AG04449 (cell line): ENCODE results near the gene SPRYD4.
"Not testable (repeated sequence)": the region's sequence is repeated elsewhere in the genome, so short reads cannot be mapped to it uniquely, and the experiment has no call there.

Source experiments
- CTCF ChIA-PET: fragments of 350-600 bp; formaldehyde crosslinking; extraction: SDS; loops from one replicate; lab custom pipeline; 2021; ENCODE audit warnings: antibody characterized with exemption; lab: Yijun Ruan, JAX
- POLR2A ChIA-PET: fragments of 400-600, 350-600 bp; formaldehyde crosslinking; extraction: SDS; loops from one replicate; lab custom pipeline; 2020; ENCODE audit warnings: antibody characterized with exemption, inconsistent platforms; lab: Yijun Ruan, JAX
- DNase-seq: peaks from one replicate; pipeline ENCODE4 v3.0.0-alpha.2; 2010; ENCODE audit warnings: low read depth, low spot score
- H3K4me3 ChIP-seq: 2 replicates; pipeline ENCODE4 v1.5.1; 2011; ENCODE audit warnings: low read depth, mild to moderate bottlenecking, control low read depth, low read length
- CTCF ChIP-seq: IDR thresholded peaks from one replicate; pipeline ENCODE4 v1.5.1; 2011; ENCODE audit warnings: mild to moderate bottlenecking, moderate library complexity, low read length, control low read depth, inconsistent platforms; ENCODE audit not compliant: insufficient read depth; ENCODE audit errors: missing control alignments

SPRYD4 gene

GRCh38 chr12:56484566-56484965, 16.2 kb downstream of the SPRYD4 start:
- no peak overlapping the region for H3K4me3 ChIP-seq
- ChIA-PET POLR2A (no interaction called here), CTCF (interaction anchor here (0.6 to 2.5 kb wide), 6 partner anchors 10 to 215 kb away, joined by 3 to 6 read pairs (median 3); no protein-coding TSS in a partner anchor)
- DNase-seq: no peak
- no peak for TF ChIP-seq CTCF

GRCh38 chr12:56486694-56487093, 18.3 kb downstream of the SPRYD4 start:
- ChIA-PET CTCF (interaction anchor here (2.5 kb wide), 1 partner anchor 22 kb away, joined by 6 read pairs; no protein-coding TSS in a partner anchor), POLR2A (no interaction called here)
- H3K4me3 ChIP-seq: no peak overlapping the region
- no peak for TF ChIP-seq CTCF
- DNase-seq: no peak

GRCh38 chr12:56487448-56488040, 19.2 kb downstream of the SPRYD4 start:
- ChIA-PET CTCF (interaction anchor here (0.9 to 1.5 kb wide), 3 partner anchors 24 to 149 kb away, joined by 3 to 4 read pairs (median 3); no protein-coding TSS in a partner anchor), POLR2A (interaction anchor here (1.1 kb wide), 1 partner anchor 154 kb away, joined by 3 read pairs; the partner anchor contains the start of gene PAN2)
- peak overlapping the region; percentile 59 for H3K4me3 ChIP-seq
- no peak for TF ChIP-seq CTCF
- DNase-seq: no peak

GRCh38 chr12:56488041-56488955, 19.9 kb downstream of the SPRYD4 start, which contains the start of gene GLS2:
TSS of gene GLS2 (minus strand) at chr12:56488161. CDS start at chr12:56488118, 43 bp downstream.
- no peak for TF ChIP-seq CTCF
- ChIA-PET CTCF (interaction anchor here (0.9 to 1.5 kb wide), 3 partner anchors 24 to 148 kb away, joined by 3 to 4 read pairs (median 3); no protein-coding TSS in a partner anchor), POLR2A (interaction anchor here (1.1 kb wide), 1 partner anchor 154 kb away, joined by 3 read pairs; the partner anchor contains the start of gene PAN2)
- peak; percentile 3 for DNase-seq
- H3K4me3 ChIP-seq: peak within 1 kb of the TSS; percentile 59

- no peak for DNase-seq
- no peak for TF ChIP-seq CTCF
- POLR2A ChIA-PET: no interaction called here
- H3K4me3 ChIP-seq: no peak overlapping the region
- CTCF ChIA-PET: interaction anchor here (0.6 to 3.3 kb wide), 8 partner anchors 9 to 192 kb away, joined by 3 to 24 read pairs (median 6); no protein-coding TSS in a partner anchor
Measured at GRCh38 chr12:56490360-56490759, 22.0 kb downstream of the SPRYD4 start.

GRCh38 chr12:56493409-56494105, 25.2 kb downstream of the SPRYD4 start:
- H3K4me3 ChIP-seq, CTCF ChIA-PET, DNase-seq, POLR2A ChIA-PET: not testable (repeated sequence)

- POLR2A ChIA-PET, DNase-seq, H3K4me3 ChIP-seq, CTCF ChIA-PET: not testable (repeated sequence)
Measured at GRCh38 chr12:56494106-56494415, 25.7 kb downstream of the SPRYD4 start.

GRCh38 chr12:56494481-56494880, 26.1 kb downstream of the SPRYD4 start:
- DNase-seq, POLR2A ChIA-PET, H3K4me3 ChIP-seq, CTCF ChIA-PET: not testable (repeated sequence)
